ENCODE results near the gene DBN1.

DNA sequence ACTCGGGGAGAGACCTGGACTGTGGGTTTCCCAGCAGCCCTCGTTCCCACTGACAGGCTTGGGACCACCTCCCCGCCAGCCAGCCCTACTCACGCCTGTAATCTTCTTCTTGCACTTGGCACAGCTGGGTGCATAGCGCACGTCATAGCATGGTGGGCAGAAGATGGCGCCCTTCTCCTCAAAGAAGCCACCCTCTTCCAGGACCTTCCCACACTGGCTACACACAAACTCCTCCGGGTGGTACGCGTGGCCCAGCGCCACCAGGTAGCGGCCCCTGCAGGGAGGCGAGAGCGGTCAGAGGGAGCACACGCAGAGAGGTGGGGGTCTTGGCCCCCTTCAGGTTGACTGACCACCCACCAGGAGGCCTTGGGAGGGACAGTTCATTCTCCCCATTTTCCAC lies 14.5 kb upstream of the DBN1 start:
- TF ChIP-seq, protein P1, sequence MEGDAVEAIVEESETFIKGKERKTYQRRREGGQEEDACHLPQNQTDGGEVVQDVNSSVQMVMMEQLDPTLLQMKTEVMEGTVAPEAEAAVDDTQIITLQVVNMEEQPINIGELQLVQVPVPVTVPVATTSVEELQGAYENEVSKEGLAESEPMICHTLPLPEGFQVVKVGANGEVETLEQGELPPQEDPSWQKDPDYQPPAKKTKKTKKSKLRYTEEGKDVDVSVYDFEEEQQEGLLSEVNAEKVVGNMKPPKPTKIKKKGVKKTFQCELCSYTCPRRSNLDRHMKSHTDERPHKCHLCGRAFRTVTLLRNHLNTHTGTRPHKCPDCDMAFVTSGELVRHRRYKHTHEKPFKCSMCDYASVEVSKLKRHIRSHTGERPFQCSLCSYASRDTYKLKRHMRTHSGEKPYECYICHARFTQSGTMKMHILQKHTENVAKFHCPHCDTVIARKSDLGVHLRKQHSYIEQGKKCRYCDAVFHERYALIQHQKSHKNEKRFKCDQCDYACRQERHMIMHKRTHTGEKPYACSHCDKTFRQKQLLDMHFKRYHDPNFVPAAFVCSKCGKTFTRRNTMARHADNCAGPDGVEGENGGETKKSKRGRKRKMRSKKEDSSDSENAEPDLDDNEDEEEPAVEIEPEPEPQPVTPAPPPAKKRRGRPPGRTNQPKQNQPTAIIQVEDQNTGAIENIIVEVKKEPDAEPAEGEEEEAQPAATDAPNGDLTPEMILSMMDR (optimal IDR thresholded peaks at IDR 0.05 in 1 of 3, IDR thresholded peaks at IDR 0.05 in 1 of 3, conservative IDR thresholded peaks at IDR 0.05 in 1 of 3; ENCODE audit: extremely low read depth in 1 of 3, insufficient read depth in 2 of 3, low read length in 3 of 3) = no peak
- TF ChIP-seq EZH2 (IDR thresholded peaks at IDR 0.05; ENCODE audit: low read length) = no peak
